Progenitor cell of endocrine pancreas (in vitro differentiated cells): ENCODE measurements around the gene SMAD9. TPM values are rescaled to one million over a fixed set of nuclear protein-coding genes. Genes with fewer than 3 reads are reported as not detected.

Experiments used
- DNase-seq: peaks from one replicate; pipeline ENCODE4 v3.0.0; 2021; ENCODE audit warnings: low spot score; ENCODE audit not compliant: unreplicated experiment
- H3K27ac Mint-ChIP-seq: 2 replicates; pipeline ENCODE4 v1.8.0; 2021; ENCODE audit warnings: mild to moderate bottlenecking, moderate library complexity, mixed read lengths
- H3K27me3 Mint-ChIP-seq: 2 replicates; pipeline ENCODE4 v1.8.0; 2021; ENCODE audit warnings: mixed read lengths
- H3K36me3 Mint-ChIP-seq: 2 replicates; pipeline ENCODE4 v1.8.0; 2022; ENCODE audit warnings: mixed read lengths; ENCODE audit not compliant: insufficient read depth
- H3K4me1 Mint-ChIP-seq: 2 replicates; pipeline ENCODE4 v1.8.0; 2021; ENCODE audit warnings: low read depth, mixed read lengths
- H3K4me3 Mint-ChIP-seq: 2 replicates; pipeline ENCODE4 v1.8.0; 2021; ENCODE audit warnings: low read depth, mild to moderate bottlenecking, moderate library complexity, mixed read lengths
- H3K9me3 Mint-ChIP-seq: 2 replicates; pipeline ENCODE4 v1.8.0; 2021; ENCODE audit warnings: low read depth, mixed read lengths
- CTCF ChIP-seq: fragments of 200-600 bp; sonication (generic); IDR thresholded peaks from one replicate; pipeline ENCODE4 v1.5.0; 2021; ENCODE audit warnings: antibody characterized with exemption, mild to moderate bottlenecking; ENCODE audit not compliant: unreplicated experiment
- total RNA-seq: library from RNA; stranded (reverse); gene quantifications from 2 replicates; pipeline ENCODE4 v1.2.1, GENCODE V29; 2021

The SMAD9 gene
- total RNA-seq, 1 donor from 2014 or later: 10.5 TPM

GRCh38 chr13:36858290-36858689 lies 61.7 kb downstream of the SMAD9 start:
- peak; percentile 68 for TF ChIP-seq CTCF
- no peak for DNase-seq
- no peak overlapping the region for H3K4me3 Mint-ChIP-seq
- H3K9me3 Mint-ChIP-seq: no peaks in the 10 kb centered on the region
- no peak overlapping the region for H3K27ac Mint-ChIP-seq
- no peaks in the 10 kb centered on the region for H3K36me3 Mint-ChIP-seq
- H3K4me1 Mint-ChIP-seq: peaks cover 2% of the 10 kb centered on the region
- no peaks in the 10 kb centered on the region for H3K27me3 Mint-ChIP-seq

GRCh38 chr13:36857253-36857652 lies 62.8 kb downstream of the SMAD9 start:
- Mint-ChIP-seq H3K27ac (no peak overlapping the region), H3K36me3 (no peaks in the 10 kb centered on the region), H3K9me3 (no peaks in the 10 kb centered on the region), H3K4me3 (no peak overlapping the region), H3K4me1 (peaks cover 2% of the 10 kb centered on the region), H3K27me3 (no peaks in the 10 kb centered on the region)
- TF ChIP-seq CTCF: no peak
- DNase-seq: no peak

- Mint-ChIP-seq H3K4me1 (peaks cover 14% of the 10 kb centered on the region), H3K36me3 (no peaks in the 10 kb centered on the region), H3K4me3 (no peak overlapping the region), H3K9me3 (no peaks in the 10 kb centered on the region), H3K27ac (peak overlapping the region; percentile 30), H3K27me3 (no peaks in the 10 kb centered on the region)
- peak; percentile 40 for TF ChIP-seq CTCF
- no peak for DNase-seq
Measured at GRCh38 chr13:36850790-36851438, 69.1 kb downstream of the SMAD9 start.

- DNase-seq: no peak
- no peaks in the 10 kb centered on the region for H3K27me3 Mint-ChIP-seq
- H3K27ac Mint-ChIP-seq: peak overlapping the region; percentile 83
- no peak overlapping the region for H3K4me3 Mint-ChIP-seq
- H3K36me3 Mint-ChIP-seq: peaks cover 1% of the 10 kb centered on the region
- peak; percentile 21 for TF ChIP-seq CTCF
- no peaks in the 10 kb centered on the region for H3K9me3 Mint-ChIP-seq
- H3K4me1 Mint-ChIP-seq: peaks cover 14% of the 10 kb centered on the region
Measured at GRCh38 chr13:36848199-36848982, 71.6 kb downstream of the SMAD9 start.

- Mint-ChIP-seq H3K9me3 (no peaks in the 10 kb centered on the region), H3K27ac (peak overlapping the region; percentile 5), H3K4me3 (peak overlapping the region; percentile 31), H3K27me3 (no peaks in the 10 kb centered on the region), H3K36me3 (peaks cover 1% of the 10 kb centered on the region), H3K4me1 (peaks cover 14% of the 10 kb centered on the region)
- TF ChIP-seq CTCF: no peak
- no peak for DNase-seq
Measured at GRCh38 chr13:36847606-36848005, 72.4 kb downstream of the SMAD9 start.
